OCI-LY1 (cell line): ENCODE results near the gene HIVEP2.

ENCODE experiments used
- H2AFZ ChIP-seq: fragments of 200-600 bp; sonication (generic), shearing (Covaris generic); 2 replicates; pipeline ENCODE4 v1.6.0; 2014; ENCODE audit warnings: antibody characterized with exemption, mild to moderate bottlenecking, low read length
- H3F3A ChIP-seq: fragments of 200-600 bp; sonication (generic), shearing (Covaris generic); 2 replicates; pipeline ENCODE4 v1.6.0; 2014; ENCODE audit warnings: mild to moderate bottlenecking, antibody characterized with exemption, low read length, moderate library complexity; ENCODE audit not compliant: insufficient read depth
- H3K27ac ChIP-seq: fragments of 200-600 bp; sonication (generic); 2 replicates; pipeline ENCODE4 v1.5.1; 2014; ENCODE audit warnings: low read length, mixed run types, mild to moderate bottlenecking, low read depth; ENCODE audit not compliant: poor library complexity, severe bottlenecking
- H3K27me3 ChIP-seq: fragments of 200-600 bp; sonication (generic); 2 replicates; pipeline ENCODE4 v1.6.0; 2014; ENCODE audit warnings: antibody characterized with exemption, mild to moderate bottlenecking, low read length, moderate library complexity; ENCODE audit not compliant: insufficient read depth
- H3K36me3 ChIP-seq: fragments of 200-600 bp; sonication (generic); 2 replicates; pipeline ENCODE4 v1.6.1; 2014; ENCODE audit warnings: mild to moderate bottlenecking, antibody characterized with exemption, low read length, moderate library complexity, mixed read lengths; ENCODE audit not compliant: insufficient read depth
- H3K4me1 ChIP-seq: fragments of 200-600 bp; sonication (generic); 2 replicates; pipeline ENCODE4 v1.5.1; 2014; ENCODE audit warnings: mild to moderate bottlenecking, low read length, moderate library complexity; ENCODE audit not compliant: insufficient read depth, severe bottlenecking
- H3K4me2 ChIP-seq: fragments of 200-600 bp; sonication (generic), shearing (Covaris generic); 2 replicates; pipeline ENCODE4 v1.6.1; 2014; ENCODE audit warnings: low read length
- H3K4me3 ChIP-seq: fragments of 200-600 bp; sonication (generic); 2 replicates; pipeline ENCODE4 v1.5.1; 2014; ENCODE audit warnings: low read length, low read depth, mild to moderate bottlenecking, mixed read lengths; ENCODE audit not compliant: poor library complexity, severe bottlenecking
- H3K79me2 ChIP-seq: fragments of 200-600 bp; shearing (Covaris generic); 2 replicates; pipeline ENCODE4 v1.6.1; 2016; ENCODE audit warnings: mixed run types, low read length, mixed read lengths; ENCODE audit not compliant: insufficient read depth
- H3K9ac ChIP-seq: fragments of 200-600 bp; sonication (generic), shearing (Covaris generic); 2 replicates; pipeline ENCODE4 v1.6.1; 2014; ENCODE audit warnings: mild to moderate bottlenecking, low read length, mixed read lengths
- H3K9me2 ChIP-seq: fragments of 200-600 bp; sonication (generic), shearing (Covaris generic); 2 replicates; pipeline ENCODE4 v1.6.1; 2014; ENCODE audit warnings: low read depth, mild to moderate bottlenecking, low read length, mixed read lengths
- H3K9me3 ChIP-seq: fragments of 200-600 bp; shearing (Covaris generic); 2 replicates; pipeline ENCODE4 v1.6.1; 2014; ENCODE audit warnings: low read length, mixed read lengths
- H4K20me1 ChIP-seq: fragments of 200-600 bp; sonication (generic), shearing (Covaris generic); 2 replicates; pipeline ENCODE4 v1.6.0; 2016; ENCODE audit warnings: mild to moderate bottlenecking, low read length; ENCODE audit not compliant: insufficient read depth
- CTCF ChIP-seq: fragments of 200-600 bp; sonication (generic), shearing (Covaris generic); IDR thresholded peaks from 2 replicates; pipeline ENCODE4 v1.5.1; 2017; ENCODE audit warnings: mild to moderate bottlenecking, antibody characterized with exemption, low read length, moderate library complexity, mixed read lengths
- EZH2 ChIP-seq: fragments of 200-600 bp; sonication (generic), shearing (Covaris generic); IDR thresholded peaks from 2 replicates; pipeline ENCODE4 v1.8.0; 2017; ENCODE audit warnings: borderline replicate concordance, mixed run types, mild to moderate bottlenecking, antibody characterized with exemption, low read length, moderate library complexity, mixed read lengths

The HIVEP2 gene

GRCh38 chr6:142953373-142954273, 8.6 kb upstream of the HIVEP2 start:
- Histone ChIP-seq H3K4me2 (no peak overlapping the region), H4K20me1 (no peaks in the 10 kb centered on the region), H3K9me3 (no peaks in the 10 kb centered on the region), H3K36me3 (no peaks in the 10 kb centered on the region), H3K4me3 (no peak overlapping the region), H2AFZ (no peak overlapping the region), H3K9me2 (no peaks in the 10 kb centered on the region), H3K27ac (no peak overlapping the region), H3K27me3 (no peaks in the 10 kb centered on the region), H3K9ac (no peak overlapping the region), H3K4me1 (peaks cover 10% of the 10 kb centered on the region), H3K79me2 (no peaks in the 10 kb centered on the region), H3F3A (no peaks in the 10 kb centered on the region)
- TF ChIP-seq CTCF (no peak), EZH2 (no peak)

- no peaks in the 10 kb centered on the region for H3K9me3 ChIP-seq
- no peak overlapping the region for H3K4me2 ChIP-seq
- H3K27me3 ChIP-seq, result no peaks in the 10 kb centered on the region
- no peaks in the 10 kb centered on the region for H3F3A ChIP-seq
- H3K4me3 ChIP-seq, result no peak overlapping the region
- no peaks in the 10 kb centered on the region for H4K20me1 ChIP-seq
- H3K9me2 ChIP-seq, result no peaks in the 10 kb centered on the region
- H3K9ac ChIP-seq, result no peak overlapping the region
- no peaks in the 10 kb centered on the region for H3K79me2 ChIP-seq
- no peaks in the 10 kb centered on the region for H3K36me3 ChIP-seq
- H3K27ac ChIP-seq, result no peak overlapping the region
- H2AFZ ChIP-seq, result no peak overlapping the region
- TF ChIP-seq CTCF, result no peak
- no peak for TF ChIP-seq EZH2
- peaks cover 18% of the 10 kb centered on the region for H3K4me1 ChIP-seq
Observed at GRCh38 chr6:142952614-142953013, 7.6 kb upstream of the HIVEP2 start.

DNA sequence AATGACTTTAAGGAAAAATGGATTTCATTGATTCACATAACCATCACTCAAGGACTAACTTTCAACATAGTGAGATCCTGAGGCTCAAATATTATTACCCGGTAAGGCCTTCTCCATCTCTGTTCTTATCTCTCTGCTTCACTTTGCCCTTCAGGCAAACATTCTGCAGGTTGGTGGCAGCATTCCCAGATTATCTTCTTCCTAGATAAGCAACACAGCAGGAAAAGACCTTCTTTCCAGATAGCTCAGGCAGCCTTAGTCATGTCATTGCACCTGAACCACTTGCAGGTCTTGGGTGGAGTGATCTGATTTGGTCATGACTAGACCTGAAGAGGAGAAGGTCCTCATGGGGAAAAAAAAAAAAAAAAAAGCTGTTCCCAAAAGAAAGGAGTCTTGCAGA, 5.3 kb upstream of the HIVEP2 start:
- Histone ChIP-seq H3K9me3 (no peaks in the 10 kb centered on the region), H4K20me1 (no peaks in the 10 kb centered on the region), H3K9me2 (no peaks in the 10 kb centered on the region), H3K4me2 (no peak overlapping the region), H3K36me3 (no peaks in the 10 kb centered on the region), H3K4me1 (peaks cover 28% of the 10 kb centered on the region), H3K27ac (no peak overlapping the region), H3K9ac (no peak overlapping the region), H3K4me3 (no peak overlapping the region), H3K79me2 (no peaks in the 10 kb centered on the region), H3F3A (no peaks in the 10 kb centered on the region), H2AFZ (no peak overlapping the region), H3K27me3 (no peaks in the 10 kb centered on the region)
- TF ChIP-seq CTCF, result no peak
- no peak for TF ChIP-seq EZH2
